ENCODE data around the gene ZNF492.
"Not testable (repeated sequence)": the region's sequence is repeated elsewhere in the genome, so short reads cannot be mapped to it uniquely, and the experiment has no call there.

Gene ZNF492

GRCh38 chr19:22634450-22634827 is 315 bp downstream of the ZNF492 start:
- no peaks in the 10 kb centered on the region for H3K9me2 ChIP-seq (replicated peaks; ENCODE audit: insufficient read depth, low read length)
- no peaks in the 10 kb centered on the region for H4K20me1 ChIP-seq (ENCODE audit: insufficient read depth, low read length)
- H3K4me1 ChIP-seq (ENCODE audit: low read length) = no peaks in the 10 kb centered on the region
- no peaks in the 10 kb centered on the region for H3K27me3 ChIP-seq (replicated peaks; ENCODE audit: insufficient read depth, low read length)
- no peaks in the 10 kb centered on the region for H3F3A ChIP-seq (ENCODE audit: insufficient read depth, low read length)
- H3K36me3 ChIP-seq (replicated peaks; ENCODE audit: insufficient read depth, low read length) = no peaks in the 10 kb centered on the region
- no peak overlapping the region for H3K4me3 ChIP-seq (ENCODE audit: low read length)
- DNase-seq = no peak
- H3K4me2 ChIP-seq (ENCODE audit: low read depth, low read length) = no peak overlapping the region
- no peaks in the 10 kb centered on the region for H3K79me2 ChIP-seq (ENCODE audit: low read length)
- no peaks in the 10 kb centered on the region; the same call in 1 of the 2 replicates for H3K9me3 ChIP-seq (replicated peaks; ENCODE audit: insufficient read depth, low read length)
- H3K27ac ChIP-seq (ENCODE audit: low read length) = no peak overlapping the region
- H2AFZ ChIP-seq (ENCODE audit: low read length) = no peak overlapping the region
- no peak overlapping the region for H3K9ac ChIP-seq (ENCODE audit: low read length)
- no peak for TF ChIP-seq CTCF (IDR thresholded peaks at IDR 0.05; ENCODE audit: low read length)
- no peak for TF ChIP-seq EZH2 (optimal IDR thresholded peaks at IDR 0.05; ENCODE audit: low read depth, low read length)
- no peak for TF ChIP-seq EZH2phosphoT487 (IDR thresholded peaks at IDR 0.05; ENCODE audit: low read length)

DNA sequence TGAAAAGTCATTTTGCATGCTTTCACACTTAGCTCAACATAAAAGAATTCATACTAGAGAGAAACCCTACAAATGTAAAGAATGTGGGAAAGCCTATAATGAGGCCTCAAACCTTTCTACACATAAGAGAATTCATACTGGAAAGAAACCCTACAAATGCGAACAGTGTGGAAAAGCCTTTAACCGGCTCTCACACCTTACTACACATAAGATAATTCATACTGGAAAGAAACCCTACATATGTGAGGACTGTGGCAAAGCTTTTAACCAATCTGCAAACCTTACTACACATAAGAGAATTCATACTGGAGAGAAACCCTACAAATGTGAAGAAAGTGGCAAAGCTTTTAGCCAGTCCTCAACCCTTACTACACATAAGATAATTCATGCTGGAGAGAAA is 51.4 kb downstream of the ZNF492 start:
- not testable (repeated sequence) for H3K36me3 ChIP-seq (replicated peaks; ENCODE audit: insufficient read depth, low read length); H3K9me3 ChIP-seq (replicated peaks; ENCODE audit: insufficient read depth, low read length); H3K4me3 ChIP-seq (ENCODE audit: low read length); H3K4me2 ChIP-seq (ENCODE audit: low read depth, low read length); DNase-seq; H4K20me1 ChIP-seq (ENCODE audit: insufficient read depth, low read length); H3K4me1 ChIP-seq (ENCODE audit: low read length); H3K9me2 ChIP-seq (replicated peaks; ENCODE audit: insufficient read depth, low read length); H3K79me2 ChIP-seq (ENCODE audit: low read length); H3K9ac ChIP-seq (ENCODE audit: low read length); H3F3A ChIP-seq (ENCODE audit: insufficient read depth, low read length); H3K27me3 ChIP-seq (replicated peaks; ENCODE audit: insufficient read depth, low read length); H3K27ac ChIP-seq (ENCODE audit: low read length); H2AFZ ChIP-seq (ENCODE audit: low read length)

DNA sequence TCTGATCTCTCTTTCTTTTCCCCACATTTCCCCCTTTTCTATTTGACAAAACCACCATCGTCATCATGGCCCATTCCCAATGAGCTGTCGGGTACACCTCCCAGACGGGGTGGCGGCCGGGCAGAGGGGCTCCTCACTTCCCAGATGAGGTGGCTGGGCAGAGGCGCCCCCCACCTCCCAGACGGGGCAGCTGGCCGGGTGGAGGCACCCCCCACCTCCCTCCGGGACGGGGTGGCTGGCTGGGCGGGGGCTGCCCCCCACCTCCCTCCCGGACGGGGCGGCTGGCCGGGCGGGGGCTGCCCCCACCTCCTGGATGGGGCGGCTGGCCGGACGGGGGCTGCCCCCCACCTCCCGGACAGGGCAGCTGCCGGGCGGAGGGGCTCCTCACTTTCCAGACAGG is 68.5 kb downstream of the ZNF492 start:
- H3K27me3 ChIP-seq (replicated peaks; ENCODE audit: insufficient read depth, low read length); DNase-seq; H3K4me3 ChIP-seq (ENCODE audit: low read length); H3F3A ChIP-seq (ENCODE audit: insufficient read depth, low read length); H3K9me3 ChIP-seq (replicated peaks; ENCODE audit: insufficient read depth, low read length); H2AFZ ChIP-seq (ENCODE audit: low read length); H3K9me2 ChIP-seq (replicated peaks; ENCODE audit: insufficient read depth, low read length); H4K20me1 ChIP-seq (ENCODE audit: insufficient read depth, low read length); H3K9ac ChIP-seq (ENCODE audit: low read length); H3K79me2 ChIP-seq (ENCODE audit: low read length); H3K27ac ChIP-seq (ENCODE audit: low read length); H3K36me3 ChIP-seq (replicated peaks; ENCODE audit: insufficient read depth, low read length); H3K4me2 ChIP-seq (ENCODE audit: low read depth, low read length); H3K4me1 ChIP-seq (ENCODE audit: low read length): not testable (repeated sequence)

DNA sequence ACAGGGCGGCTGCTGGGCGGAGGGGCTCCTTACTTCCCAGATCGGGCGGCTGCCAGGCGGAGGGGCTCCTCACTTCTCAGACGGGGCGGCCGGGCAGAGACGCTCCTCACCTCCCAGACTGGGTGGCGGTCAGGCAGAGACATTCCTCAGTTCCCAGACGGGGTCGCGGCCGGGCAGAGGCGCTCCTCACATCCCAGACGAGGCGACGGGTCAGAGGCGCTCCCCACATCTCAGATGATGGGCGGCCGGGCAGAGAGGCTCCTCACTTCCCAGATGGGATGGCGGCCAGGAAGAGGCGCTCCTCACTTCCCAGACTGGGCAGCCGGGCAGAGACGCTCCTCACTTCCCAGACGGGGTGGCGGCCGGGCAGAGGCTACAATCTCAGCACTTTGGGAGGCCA is 69.0 kb downstream of the ZNF492 start:
- not testable (repeated sequence) for H3K79me2 ChIP-seq (ENCODE audit: low read length); H3K4me3 ChIP-seq (ENCODE audit: low read length); H3K9ac ChIP-seq (ENCODE audit: low read length); H3K9me2 ChIP-seq (replicated peaks; ENCODE audit: insufficient read depth, low read length); H3K27ac ChIP-seq (ENCODE audit: low read length); H2AFZ ChIP-seq (ENCODE audit: low read length); H3K27me3 ChIP-seq (replicated peaks; ENCODE audit: insufficient read depth, low read length); H4K20me1 ChIP-seq (ENCODE audit: insufficient read depth, low read length); H3K36me3 ChIP-seq (replicated peaks; ENCODE audit: insufficient read depth, low read length); H3K4me2 ChIP-seq (ENCODE audit: low read depth, low read length); H3F3A ChIP-seq (ENCODE audit: insufficient read depth, low read length); DNase-seq; H3K9me3 ChIP-seq (replicated peaks; ENCODE audit: insufficient read depth, low read length); H3K4me1 ChIP-seq (ENCODE audit: low read length)

- Histone ChIP-seq H3K27me3 (replicated peaks; ENCODE audit: insufficient read depth, low read length) (no peaks in the 10 kb centered on the region), H3K9me2 (replicated peaks; ENCODE audit: insufficient read depth, low read length) (no peaks in the 10 kb centered on the region), H3K9ac (ENCODE audit: low read length) (no peak overlapping the region), H3F3A (ENCODE audit: insufficient read depth, low read length) (no peaks in the 10 kb centered on the region), H3K36me3 (replicated peaks; ENCODE audit: insufficient read depth, low read length) (no peaks in the 10 kb centered on the region), H3K4me1 (ENCODE audit: low read length) (no peaks in the 10 kb centered on the region), H3K27ac (ENCODE audit: low read length) (no peak overlapping the region), H3K9me3 (replicated peaks; ENCODE audit: insufficient read depth, low read length) (no peaks in the 10 kb centered on the region), H3K4me3 (ENCODE audit: low read length) (no peak overlapping the region), H2AFZ (ENCODE audit: low read length) (no peak overlapping the region), H3K4me2 (ENCODE audit: low read depth, low read length) (no peak overlapping the region), H4K20me1 (ENCODE audit: insufficient read depth, low read length) (no peaks in the 10 kb centered on the region), H3K79me2 (ENCODE audit: low read length) (no peaks in the 10 kb centered on the region)
- TF ChIP-seq EZH2 (optimal IDR thresholded peaks at IDR 0.05; ENCODE audit: low read depth, low read length) (no peak), CTCF (IDR thresholded peaks at IDR 0.05; ENCODE audit: low read length) (no peak), EZH2phosphoT487 (IDR thresholded peaks at IDR 0.05; ENCODE audit: low read length) (no peak)
- DNase-seq = no peak
Measured at GRCh38 chr19:22708983-22709382, 74.9 kb downstream of the ZNF492 start.
